ENCODE measurements around the gene PLIN4.
"Not testable (repeated sequence)": the region's sequence is repeated elsewhere in the genome, so short reads cannot be mapped to it uniquely, and the experiment has no call there.

Gene PLIN4, protein sequence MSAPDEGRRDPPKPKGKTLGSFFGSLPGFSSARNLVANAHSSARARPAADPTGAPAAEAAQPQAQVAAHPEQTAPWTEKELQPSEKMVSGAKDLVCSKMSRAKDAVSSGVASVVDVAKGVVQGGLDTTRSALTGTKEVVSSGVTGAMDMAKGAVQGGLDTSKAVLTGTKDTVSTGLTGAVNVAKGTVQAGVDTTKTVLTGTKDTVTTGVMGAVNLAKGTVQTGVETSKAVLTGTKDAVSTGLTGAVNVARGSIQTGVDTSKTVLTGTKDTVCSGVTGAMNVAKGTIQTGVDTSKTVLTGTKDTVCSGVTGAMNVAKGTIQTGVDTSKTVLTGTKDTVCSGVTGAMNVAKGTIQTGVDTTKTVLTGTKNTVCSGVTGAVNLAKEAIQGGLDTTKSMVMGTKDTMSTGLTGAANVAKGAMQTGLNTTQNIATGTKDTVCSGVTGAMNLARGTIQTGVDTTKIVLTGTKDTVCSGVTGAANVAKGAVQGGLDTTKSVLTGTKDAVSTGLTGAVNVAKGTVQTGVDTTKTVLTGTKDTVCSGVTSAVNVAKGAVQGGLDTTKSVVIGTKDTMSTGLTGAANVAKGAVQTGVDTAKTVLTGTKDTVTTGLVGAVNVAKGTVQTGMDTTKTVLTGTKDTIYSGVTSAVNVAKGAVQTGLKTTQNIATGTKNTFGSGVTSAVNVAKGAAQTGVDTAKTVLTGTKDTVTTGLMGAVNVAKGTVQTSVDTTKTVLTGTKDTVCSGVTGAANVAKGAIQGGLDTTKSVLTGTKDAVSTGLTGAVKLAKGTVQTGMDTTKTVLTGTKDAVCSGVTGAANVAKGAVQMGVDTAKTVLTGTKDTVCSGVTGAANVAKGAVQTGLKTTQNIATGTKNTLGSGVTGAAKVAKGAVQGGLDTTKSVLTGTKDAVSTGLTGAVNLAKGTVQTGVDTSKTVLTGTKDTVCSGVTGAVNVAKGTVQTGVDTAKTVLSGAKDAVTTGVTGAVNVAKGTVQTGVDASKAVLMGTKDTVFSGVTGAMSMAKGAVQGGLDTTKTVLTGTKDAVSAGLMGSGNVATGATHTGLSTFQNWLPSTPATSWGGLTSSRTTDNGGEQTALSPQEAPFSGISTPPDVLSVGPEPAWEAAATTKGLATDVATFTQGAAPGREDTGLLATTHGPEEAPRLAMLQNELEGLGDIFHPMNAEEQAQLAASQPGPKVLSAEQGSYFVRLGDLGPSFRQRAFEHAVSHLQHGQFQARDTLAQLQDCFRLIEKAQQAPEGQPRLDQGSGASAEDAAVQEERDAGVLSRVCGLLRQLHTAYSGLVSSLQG (N-terminal part only)

GRCh38 chr19:4518345-4519171 lies at the start of gene PLIN4:
Gene PLIN4 (minus strand): TSS chr19:4518486. CDS start chr19:4518272, 214 bp downstream.
- no peak for DNase-seq

DNA sequence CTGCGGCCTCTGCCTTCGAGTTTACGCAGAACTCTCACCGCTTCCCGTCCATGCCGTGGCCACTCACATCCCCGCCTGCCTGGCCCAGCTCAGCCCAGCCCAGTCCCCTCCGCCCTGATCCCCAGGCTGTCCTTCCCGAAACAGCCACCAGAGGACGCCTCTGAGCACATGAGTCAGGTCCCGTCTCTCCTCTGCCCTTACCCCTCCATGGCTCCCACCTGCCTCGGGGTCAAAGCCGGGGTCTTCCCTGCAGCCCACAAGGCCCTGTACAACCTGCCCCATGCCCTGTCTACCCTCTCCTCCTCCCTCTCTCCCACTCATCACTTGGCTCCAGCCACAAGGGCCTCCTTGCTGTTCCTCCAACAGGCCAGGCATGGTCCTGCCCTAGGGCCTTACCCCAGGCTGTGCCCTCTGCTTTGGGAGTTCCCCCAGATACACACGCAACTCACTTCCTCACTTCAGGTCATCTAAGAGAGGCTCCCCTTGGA lies 49.3 kb upstream of the PLIN4 start:
- no peak for DNase-seq

GRCh38 chr19:4566402-4567051 lies 48.2 kb upstream of the PLIN4 start:
- DNase-seq: no peak

- not testable (repeated sequence) for DNase-seq
Measured at GRCh38 chr19:4563562-4563961, 45.3 kb upstream of the PLIN4 start.

GRCh38 chr19:4562085-4562484 lies 43.8 kb upstream of the PLIN4 start:
- DNase-seq: not testable (repeated sequence)

GRCh38 chr19:4559569-4559968 lies 41.3 kb upstream of the PLIN4 start, which contains the start of gene SEMA6B:
Gene SEMA6B (minus strand): TSS chr19:4559684. CDS start chr19:4558457, 1,227 bp downstream.
- DNase-seq: no peak

DNA sequence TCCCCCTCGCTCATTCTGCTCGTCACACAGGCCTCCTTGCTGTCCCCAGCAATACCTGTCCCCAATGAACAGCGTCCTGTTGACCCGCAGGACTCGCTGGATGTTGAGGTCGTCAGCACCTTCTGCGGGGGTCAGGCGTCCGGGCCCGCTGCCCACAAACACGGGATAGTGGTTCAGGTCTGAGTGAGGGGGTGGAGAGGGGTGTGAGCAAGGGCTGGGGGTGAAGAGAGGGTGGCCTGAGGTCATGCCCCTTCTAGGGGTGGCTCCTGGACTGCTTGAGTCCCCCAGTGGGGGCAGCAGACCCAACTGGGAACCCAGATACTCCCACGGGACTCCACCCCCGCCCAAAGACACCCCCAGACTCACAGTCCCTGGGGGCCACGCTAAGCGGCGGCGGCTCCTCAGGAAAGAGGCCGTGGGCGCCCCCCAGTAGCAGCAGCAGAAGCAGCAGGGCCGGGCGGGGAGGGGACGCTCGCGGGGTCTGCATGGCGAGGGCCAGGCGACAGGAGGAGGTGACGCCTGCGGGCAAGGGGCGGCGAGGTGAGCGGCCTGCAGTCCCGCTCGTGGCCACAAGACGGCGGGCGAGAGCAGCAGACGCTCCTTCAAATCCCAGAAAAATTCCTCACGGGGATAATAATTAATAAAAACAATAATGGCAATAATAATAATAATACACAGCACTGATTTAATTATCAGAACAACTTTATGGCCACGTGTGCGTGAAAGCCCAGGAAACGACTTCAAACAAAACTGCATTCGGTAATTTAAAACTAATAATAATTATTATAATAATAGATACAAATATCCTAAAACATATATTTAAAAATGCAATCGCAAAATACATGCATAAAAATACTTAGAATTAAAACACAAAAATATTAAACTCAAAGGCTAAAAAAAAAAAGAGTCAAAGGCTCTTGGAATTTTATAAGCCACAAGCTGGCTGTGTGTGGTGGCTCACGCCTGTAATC lies 40.0 kb upstream of the PLIN4 start:
- DNase-seq: peak; percentile 13

- no peak for DNase-seq
Measured at GRCh38 chr19:4557144-4557970, 39.1 kb upstream of the PLIN4 start.

GRCh38 chr19:4556597-4557127 lies 38.4 kb upstream of the PLIN4 start:
- no peak for DNase-seq

GRCh38 chr19:4555657-4556561 lies 37.6 kb upstream of the PLIN4 start:
- no peak for DNase-seq

- no peak for DNase-seq
Measured at GRCh38 chr19:4554717-4555116, 36.4 kb upstream of the PLIN4 start.

- DNase-seq: no peak
Measured at GRCh38 chr19:4553775-4554174, 35.5 kb upstream of the PLIN4 start.

DNA sequence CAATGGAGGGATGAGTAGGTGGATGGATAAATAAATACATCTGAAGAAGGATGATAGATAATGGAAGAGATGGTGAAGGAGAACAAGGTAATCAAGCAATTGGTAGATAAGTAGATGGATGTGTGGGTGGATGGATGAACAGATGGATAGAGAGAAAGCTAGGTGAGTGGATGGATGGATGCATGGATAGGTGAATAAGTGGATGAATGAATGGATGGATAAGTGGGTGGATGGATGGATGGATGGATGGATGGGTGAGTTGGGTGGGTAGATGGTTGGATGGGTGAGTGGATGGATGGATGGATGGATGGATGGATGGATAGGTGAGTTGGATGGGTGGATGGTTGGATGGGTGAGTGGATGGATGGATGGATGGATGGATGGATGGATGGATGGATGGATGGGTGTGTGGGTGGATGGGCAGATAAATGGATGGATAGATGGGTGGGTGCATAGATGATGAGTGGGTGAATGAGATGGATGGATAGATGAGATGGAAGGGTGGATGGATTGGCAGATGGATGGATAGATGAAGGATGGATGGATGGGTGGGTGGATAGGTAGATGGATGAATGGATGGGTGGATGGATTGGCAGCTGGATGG lies 34.9 kb upstream of the PLIN4 start:
- DNase-seq: no peak

- no peak for DNase-seq
Measured at GRCh38 chr19:4552525-4552819, 34.2 kb upstream of the PLIN4 start.

DNA sequence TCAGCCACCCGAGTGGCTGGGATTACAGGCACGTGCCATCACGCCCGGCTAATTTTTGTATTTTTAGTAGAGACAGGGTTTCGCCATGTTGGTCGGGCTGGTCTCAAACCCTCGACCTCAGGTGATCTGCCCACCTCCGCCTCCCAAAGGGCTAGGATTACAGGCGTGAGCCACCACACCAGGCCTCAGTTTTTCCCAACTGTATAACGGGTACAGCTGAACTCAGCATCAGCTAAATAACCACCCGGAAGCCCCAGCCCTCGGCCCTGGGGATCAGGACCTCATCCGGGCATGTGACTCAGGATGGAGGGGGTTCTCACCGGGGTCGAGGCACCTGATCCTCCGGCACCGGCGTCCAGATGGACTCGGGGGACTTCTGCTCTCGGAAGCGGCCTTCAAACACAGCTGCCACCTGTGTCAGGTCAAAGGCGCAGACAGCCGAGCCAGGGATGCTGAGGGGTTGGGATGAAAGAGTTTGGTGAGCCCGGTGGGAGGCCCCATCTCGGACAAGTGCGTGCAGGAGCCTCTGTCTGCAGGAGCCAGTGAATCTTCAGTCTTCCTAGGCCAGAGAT lies 32.3 kb upstream of the PLIN4 start:
- no peak for DNase-seq

GRCh38 chr19:4550018-4550417 lies 31.7 kb upstream of the PLIN4 start:
- no peak for DNase-seq

DNA sequence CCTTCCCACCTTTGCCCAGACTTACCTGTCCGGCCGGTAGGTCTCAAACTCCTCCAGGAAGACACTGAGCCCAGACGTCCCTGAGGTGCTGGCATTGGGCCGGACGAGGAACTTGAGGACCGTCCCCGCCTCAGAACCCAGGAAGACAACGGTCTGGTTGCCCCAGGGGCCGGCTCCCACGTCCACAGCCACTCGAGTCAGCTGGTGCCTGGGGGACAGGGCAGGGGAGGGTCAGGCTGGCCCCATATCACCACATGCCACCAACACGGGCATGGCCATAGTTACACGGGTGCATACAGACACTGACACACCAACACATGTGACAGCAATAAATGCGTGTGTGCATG lies 29.9 kb upstream of the PLIN4 start:
- no peak for DNase-seq

Measured in NCI-H1694 treated with DMSO at 0.1 percent for 48 hours (cell line).